ENCODE data around the gene APCDD1.

- no peak for TF ChIP-seq CTCF (IDR thresholded peaks at IDR 0.05)
- no peak for TF ChIP-seq POLR2A (IDR thresholded peaks at IDR 0.05)
These were observed 1.5 kb downstream of the APCDD1 start for GRCh38 chr18:10455726-10456453.

All from gastroesophageal sphincter (tissue), 3 donors.